Sigmoid colon (tissue), 4 donors: ENCODE data around the gene IMMP2L.

Source experiments
- POLR2AphosphoS5 ChIP-seq, 4 donors: sonication (generic); formaldehyde crosslinking; IDR thresholded peaks; one replicate each; pipeline ENCODE4 v1.6.1; 2017; ENCODE audit warnings: antibody characterized with exemption in 4 of 4
- TF ChIP-seq, protein P1 (sequence below), 4 experiments: fragments of 450-650 bp in 3 of 4; fragments of 200-600 bp in 1 of 4; IDR thresholded peaks; one replicate each; pipeline ENCODE4 v1.5.1; 2016 to 2019; ENCODE audit warnings: antibody characterized with exemption in 4 of 4, mild to moderate bottlenecking in 3 of 4, moderate library complexity in 2 of 4

GRCh38 chr7:111410899-111411298 is 151.4 kb downstream of the IMMP2L start:
- TF ChIP-seq POLR2AphosphoS5 (IDR thresholded peaks at IDR 0.05) = no peak
- TF ChIP-seq, protein P1, sequence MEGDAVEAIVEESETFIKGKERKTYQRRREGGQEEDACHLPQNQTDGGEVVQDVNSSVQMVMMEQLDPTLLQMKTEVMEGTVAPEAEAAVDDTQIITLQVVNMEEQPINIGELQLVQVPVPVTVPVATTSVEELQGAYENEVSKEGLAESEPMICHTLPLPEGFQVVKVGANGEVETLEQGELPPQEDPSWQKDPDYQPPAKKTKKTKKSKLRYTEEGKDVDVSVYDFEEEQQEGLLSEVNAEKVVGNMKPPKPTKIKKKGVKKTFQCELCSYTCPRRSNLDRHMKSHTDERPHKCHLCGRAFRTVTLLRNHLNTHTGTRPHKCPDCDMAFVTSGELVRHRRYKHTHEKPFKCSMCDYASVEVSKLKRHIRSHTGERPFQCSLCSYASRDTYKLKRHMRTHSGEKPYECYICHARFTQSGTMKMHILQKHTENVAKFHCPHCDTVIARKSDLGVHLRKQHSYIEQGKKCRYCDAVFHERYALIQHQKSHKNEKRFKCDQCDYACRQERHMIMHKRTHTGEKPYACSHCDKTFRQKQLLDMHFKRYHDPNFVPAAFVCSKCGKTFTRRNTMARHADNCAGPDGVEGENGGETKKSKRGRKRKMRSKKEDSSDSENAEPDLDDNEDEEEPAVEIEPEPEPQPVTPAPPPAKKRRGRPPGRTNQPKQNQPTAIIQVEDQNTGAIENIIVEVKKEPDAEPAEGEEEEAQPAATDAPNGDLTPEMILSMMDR (IDR thresholded peaks at IDR 0.05) = no peak
